ENCODE measurements around the gene BOC. TPM values are rescaled to one million over a fixed set of nuclear protein-coding genes. Genes with fewer than 3 reads are reported as not detected.

BOC gene
- total and polyA plus RNA-seq, 10 of the 15 experiments (the other 5 are each of a cell fraction or from before 2014, with no cell fraction given) = 0.18 TPM; not detected in 9

DNA sequence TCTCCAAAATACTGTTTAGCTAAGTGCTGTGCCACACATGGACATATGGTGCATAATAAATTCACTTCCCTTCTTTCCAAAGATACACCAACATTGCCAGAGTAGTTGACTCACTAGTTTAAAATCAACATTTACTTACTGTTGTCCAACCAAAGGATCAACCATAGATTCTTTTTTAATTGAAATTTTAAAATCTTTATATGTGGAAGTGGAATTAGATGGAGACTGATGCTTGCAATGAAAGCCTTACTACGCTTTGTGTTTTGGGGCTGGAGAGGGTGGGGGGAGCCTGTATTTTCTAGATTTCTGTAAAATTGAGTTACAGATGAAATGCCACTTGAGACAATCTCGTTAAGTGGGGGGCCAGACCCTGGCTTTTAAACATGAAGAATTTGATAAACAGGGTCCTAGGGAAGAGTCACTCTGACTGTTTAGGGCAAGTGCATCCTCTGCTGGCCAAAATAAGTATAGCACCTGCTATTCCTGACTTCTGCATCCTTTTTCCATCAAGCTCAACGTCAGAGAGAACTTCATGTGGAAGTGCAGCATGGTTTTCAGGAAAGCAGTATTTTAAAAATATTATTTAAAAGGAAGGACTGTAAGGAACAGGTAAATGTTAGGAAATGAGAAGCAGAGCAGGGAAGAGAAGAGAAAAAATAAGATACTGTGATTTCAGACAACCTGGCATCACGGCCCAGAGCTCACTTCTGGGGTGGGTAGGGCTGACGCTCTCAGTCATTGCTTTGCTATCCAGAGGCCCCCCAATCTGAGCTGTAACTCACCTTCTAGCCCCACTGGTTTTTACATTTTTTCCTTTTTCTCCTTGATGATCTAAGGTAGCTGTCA lies 76.7 kb downstream of the BOC start:
- H3K4me2 ChIP-seq (ENCODE audit: control insufficient read depth, insufficient read depth) = no peak overlapping the region
- H3K4me1 ChIP-seq (ENCODE audit: control insufficient read depth, insufficient read depth, low read length) = no peaks in the 10 kb centered on the region
- H4K20me1 ChIP-seq (ENCODE audit: control insufficient read depth, insufficient read depth) = no peaks in the 10 kb centered on the region
- H3K36me3 ChIP-seq (ENCODE audit: control insufficient read depth in 2 of 2, insufficient read depth in 2 of 2, low read length in 1 of 2) = no peaks in the 10 kb centered on the region
- H3K9ac ChIP-seq (ENCODE audit: control insufficient read depth, insufficient read depth, low read length) = no peak overlapping the region
- no peak overlapping the region for H2AFZ ChIP-seq (ENCODE audit: control insufficient read depth, low read depth, low read length)
- H3K9me3 ChIP-seq (replicated peaks; ENCODE audit: control insufficient read depth, insufficient read depth, low read length) = no peaks in the 10 kb centered on the region
- SMC1A ChIA-PET (ENCODE audit: uncharacterized antibody, unreplicated experiment) = interaction anchor here (0.7 to 4.3 kb wide), 31 partner anchors 9 to 706 kb away, joined by 3 to 47 read pairs (median 4); partner anchors contain the start of gene CCDC80
- CTCF ChIA-PET = interaction anchor here (0.7 to 5.6 kb wide), 61 partner anchors 9 to 710 kb away, joined by 3 to 82 read pairs (median 4); no protein-coding TSS in a partner anchor
- no peak overlapping the region for H3K4me3 ChIP-seq
- RAD21 ChIA-PET (ENCODE audit: unreplicated experiment) = interaction anchor here (0.6 to 3.1 kb wide), 23 partner anchors 9 to 705 kb away, joined by 3 to 31 read pairs (median 3); no protein-coding TSS in a partner anchor
- DNase-seq (ENCODE audit: low read depth, low spot score) (no peak), FAIRE-seq (peak; percentile 93), ATAC-seq (peak; percentile 65)
- in situ Hi-C loops (cut with MboI) (loop anchor here (5.0 to 10.0 kb wide), 2 partner anchors 236 to 643 kb away; partner anchors contain the start of gene CCDC80), intact Hi-C loops (cut with micrococcal nuclease; ENCODE audit: unreplicated experiment) (loop anchor here (1.0 kb wide), 3 partner anchors 152 to 645 kb away; no protein-coding TSS in a partner anchor)
- no peaks in the 10 kb centered on the region for H3K27me3 ChIP-seq (replicated peaks in 1 of 2; ENCODE audit: control insufficient read depth in 2 of 2, insufficient read depth in 2 of 2, low read length in 1 of 2)
- no peak overlapping the region for H3K27ac ChIP-seq (ENCODE audit: control insufficient read depth, insufficient read depth)
- H3K79me2 ChIP-seq (ENCODE audit: control insufficient read depth, insufficient read depth, low read length) = no peaks in the 10 kb centered on the region
- POLR2A ChIA-PET = interaction anchor here (0.7 kb wide), 1 partner anchor 690 kb away, joined by 3 read pairs; no protein-coding TSS in a partner anchor
- WGBS (ENCODE audit: insufficient coverage, insufficient replicate concordance, low lambda C conversion rate, missing lambda C conversion rate) = 60% methylated on average over 5 of the region's 5 CpGs
- BruUV-seq (replicated peaks) = no TSS peak
- 0 out of 2 replicates have a peak, but pooled peaks have one; percentile 51 for TF ChIP-seq YY1 (IDR thresholded peaks at IDR 0.05; ENCODE audit: low read depth, low read length)
- no peak for TF ChIP-seq FOXK2 (IDR thresholded peaks at IDR 0.05)
- no peak for TF ChIP-seq CBFB (IDR thresholded peaks at IDR 0.05; ENCODE audit: low read depth)
- TF ChIP-seq CREB1 (IDR thresholded peaks at IDR 0.05; ENCODE audit: low read depth) = no peak
- TF ChIP-seq SMC3 (IDR thresholded peaks at IDR 0.05; ENCODE audit: borderline replicate concordance, low read length) = peak; percentile 100
- TF ChIP-seq, protein P1, sequence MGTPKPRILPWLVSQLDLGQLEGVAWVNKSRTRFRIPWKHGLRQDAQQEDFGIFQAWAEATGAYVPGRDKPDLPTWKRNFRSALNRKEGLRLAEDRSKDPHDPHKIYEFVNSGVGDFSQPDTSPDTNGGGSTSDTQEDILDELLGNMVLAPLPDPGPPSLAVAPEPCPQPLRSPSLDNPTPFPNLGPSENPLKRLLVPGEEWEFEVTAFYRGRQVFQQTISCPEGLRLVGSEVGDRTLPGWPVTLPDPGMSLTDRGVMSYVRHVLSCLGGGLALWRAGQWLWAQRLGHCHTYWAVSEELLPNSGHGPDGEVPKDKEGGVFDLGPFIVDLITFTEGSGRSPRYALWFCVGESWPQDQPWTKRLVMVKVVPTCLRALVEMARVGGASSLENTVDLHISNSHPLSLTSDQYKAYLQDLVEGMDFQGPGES (IDR thresholded peaks at IDR 0.05) = no peak
- peak; percentile 39; the same call in 1 of the 2 replicates for TF ChIP-seq FOXM1 (IDR thresholded peaks at IDR 0.05; ENCODE audit: low read depth, low read length)
- TF ChIP-seq MTA3 (IDR thresholded peaks at IDR 0.05; ENCODE audit: borderline replicate concordance, low read length) = no peak
- peak; percentile 97 for TF ChIP-seq RAD21 (IDR thresholded peaks at IDR 0.05; ENCODE audit: insufficient read depth, low read depth, low read length)
- TF ChIP-seq MYC (IDR thresholded peaks at IDR 0.05; ENCODE audit: insufficient read depth, insufficient read length, insufficient replicate concordance, low read length, severe bottlenecking) = no peak
- TF ChIP-seq USF1 (IDR thresholded peaks at IDR 0.05; ENCODE audit: borderline replicate concordance, extremely low read length, insufficient read depth, low read depth, low read length) = no peak
- TF ChIP-seq CBX3 (IDR thresholded peaks at IDR 0.05; ENCODE audit: borderline replicate concordance, low read depth) = no peak
- TF ChIP-seq, protein P2, sequence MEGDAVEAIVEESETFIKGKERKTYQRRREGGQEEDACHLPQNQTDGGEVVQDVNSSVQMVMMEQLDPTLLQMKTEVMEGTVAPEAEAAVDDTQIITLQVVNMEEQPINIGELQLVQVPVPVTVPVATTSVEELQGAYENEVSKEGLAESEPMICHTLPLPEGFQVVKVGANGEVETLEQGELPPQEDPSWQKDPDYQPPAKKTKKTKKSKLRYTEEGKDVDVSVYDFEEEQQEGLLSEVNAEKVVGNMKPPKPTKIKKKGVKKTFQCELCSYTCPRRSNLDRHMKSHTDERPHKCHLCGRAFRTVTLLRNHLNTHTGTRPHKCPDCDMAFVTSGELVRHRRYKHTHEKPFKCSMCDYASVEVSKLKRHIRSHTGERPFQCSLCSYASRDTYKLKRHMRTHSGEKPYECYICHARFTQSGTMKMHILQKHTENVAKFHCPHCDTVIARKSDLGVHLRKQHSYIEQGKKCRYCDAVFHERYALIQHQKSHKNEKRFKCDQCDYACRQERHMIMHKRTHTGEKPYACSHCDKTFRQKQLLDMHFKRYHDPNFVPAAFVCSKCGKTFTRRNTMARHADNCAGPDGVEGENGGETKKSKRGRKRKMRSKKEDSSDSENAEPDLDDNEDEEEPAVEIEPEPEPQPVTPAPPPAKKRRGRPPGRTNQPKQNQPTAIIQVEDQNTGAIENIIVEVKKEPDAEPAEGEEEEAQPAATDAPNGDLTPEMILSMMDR (IDR thresholded peaks at IDR 0.05 in 2 of 3, conservative IDR thresholded peaks at IDR 0.05 in 1 of 3; ENCODE audit: control insufficient read depth in 2 of 3, extremely low read depth in 1 of 3, insufficient read depth in 1 of 3, low read depth in 3 of 3, low read length in 3 of 3) = peak; percentile 97 to 100 (median 99)
- no peak for TF ChIP-seq SMAD5 (IDR thresholded peaks at IDR 0.05; ENCODE audit: low read depth)

All from GM12878 (cell line).